DMS153 treated with DMSO at 0.1 percent for 48 hours (cell line): ENCODE measurements around the gene PTPRCAP.
A peak's percentile ranks its signal among the peaks of the same experiment; 100 is the strongest.

Source experiments
- DNase-seq: peaks from one replicate; lab custom pipeline; 2025; ENCODE audit not compliant: unreplicated experiment; lab: John Stamatoyannopoulos, UW

Gene PTPRCAP

DNA sequence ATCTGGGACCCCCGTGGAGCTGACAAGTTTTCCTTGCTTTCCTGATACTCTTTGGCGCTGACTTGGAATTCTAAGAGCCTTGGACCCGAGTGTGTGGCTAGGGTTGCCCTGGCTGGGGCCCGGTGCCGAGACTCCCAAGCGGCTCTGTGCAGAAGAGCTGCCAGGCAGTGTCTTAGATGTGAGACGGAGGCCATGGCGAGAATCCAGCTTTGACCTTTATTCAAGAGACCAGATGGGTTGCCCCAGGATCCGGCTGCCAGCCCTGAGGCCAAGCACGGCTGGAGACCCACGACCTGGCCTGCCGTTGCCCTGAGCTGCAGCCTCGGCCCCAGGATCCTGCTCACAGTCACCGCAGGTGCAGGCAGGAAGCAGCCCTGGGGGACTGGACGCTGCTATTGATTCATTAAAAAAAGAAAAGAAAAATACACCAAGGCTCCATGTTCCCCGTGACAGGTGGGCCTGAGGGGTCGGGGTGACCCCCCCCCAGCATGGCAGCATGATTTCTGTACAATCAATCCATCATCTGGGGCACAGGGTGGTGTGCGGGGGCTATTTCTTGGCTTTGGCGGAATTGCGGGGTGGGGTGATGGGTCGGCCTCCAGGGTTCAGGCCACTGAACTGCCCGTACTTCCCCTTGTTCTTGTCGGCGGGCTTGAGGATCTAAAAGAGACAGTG lies 39.4 kb downstream of the PTPRCAP start:
- no peak for DNase-seq

- no peak for DNase-seq
Observed at GRCh38 chr11:67397536-67397935, 39.9 kb downstream of the PTPRCAP start.

- no peak for DNase-seq
Observed at GRCh38 chr11:67396587-67397389, 40.7 kb downstream of the PTPRCAP start.

GRCh38 chr11:67396259-67396581 lies 41.3 kb downstream of the PTPRCAP start:
- DNase-seq = no peak

GRCh38 chr11:67395555-67396258 lies 41.8 kb downstream of the PTPRCAP start:
- DNase-seq = no peak

- DNase-seq = no peak
Observed at GRCh38 chr11:67393990-67394389, 43.5 kb downstream of the PTPRCAP start.

DNA sequence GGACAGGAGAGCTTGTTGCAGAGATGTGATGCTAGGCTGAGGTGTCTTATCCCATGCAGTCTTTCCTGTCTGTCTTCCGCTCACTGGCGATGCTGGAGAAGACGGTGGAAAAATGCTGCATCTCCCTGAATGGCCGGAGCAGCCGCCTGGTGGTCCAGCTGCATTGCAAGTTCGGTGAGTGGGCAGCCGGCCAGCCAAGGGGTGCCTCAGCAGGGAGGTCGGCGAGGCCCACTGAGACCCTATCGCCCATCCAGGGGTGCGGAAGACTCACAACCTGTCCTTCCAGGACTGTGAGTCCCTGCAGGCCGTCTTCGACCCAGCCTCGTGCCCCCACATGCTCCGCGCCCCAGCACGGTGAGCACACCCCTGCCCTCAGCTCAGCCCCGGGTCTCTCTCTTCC lies 44.0 kb downstream of the PTPRCAP start:
- DNase-seq = no peak

- no peak for DNase-seq
Observed at GRCh38 chr11:67392183-67392715, 45.2 kb downstream of the PTPRCAP start.

DNA sequence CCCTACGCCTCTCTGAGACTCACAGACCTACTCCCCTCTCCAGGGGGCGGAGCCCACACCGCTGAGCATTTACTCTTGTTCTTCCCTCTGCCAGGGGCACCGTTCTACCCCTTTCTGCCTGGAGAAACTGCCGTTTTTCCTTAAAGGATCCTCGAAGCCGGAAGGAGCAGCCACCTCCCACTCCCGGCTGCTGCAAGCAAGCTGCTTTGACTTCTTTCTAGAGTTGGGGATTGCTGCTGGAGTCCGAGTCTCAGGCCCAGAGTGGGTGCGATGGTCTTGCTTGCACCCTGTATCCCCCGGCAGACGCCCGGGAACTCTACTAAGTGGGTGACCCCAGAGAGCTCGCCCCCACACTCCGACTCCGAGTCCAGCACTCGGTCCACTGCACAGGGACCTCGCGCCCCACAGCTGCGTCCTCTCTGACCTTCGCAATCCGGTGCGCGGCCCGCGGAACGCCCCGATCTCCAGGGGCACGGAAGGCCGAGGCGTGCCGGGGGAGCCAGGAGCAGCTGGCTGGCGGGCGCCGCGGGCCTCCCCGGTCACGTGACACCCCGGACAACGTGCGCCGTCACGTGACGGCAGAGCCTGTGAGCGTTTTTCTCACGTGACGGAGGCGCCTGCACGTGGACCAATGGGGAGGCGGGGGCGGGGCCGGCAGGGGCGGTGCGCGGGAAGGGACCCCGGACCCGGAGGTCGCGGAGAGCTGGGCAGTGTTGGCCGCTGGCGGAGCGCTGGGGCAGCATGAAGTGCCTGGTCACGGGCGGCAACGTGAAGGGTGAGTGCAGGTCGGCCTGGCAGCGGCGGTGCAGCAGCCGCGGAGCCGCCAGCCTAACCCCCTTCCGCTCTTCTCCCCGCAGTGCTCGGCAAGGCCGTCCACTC lies 45.9 kb downstream of the PTPRCAP start, which contains the start of gene RAD9A:
RAD9A (plus strand) TSS at position 683 of the 879 bp plus-strand sequence; CDS start at position 742, 59 bp downstream.
- peak; percentile 82 for DNase-seq

GRCh38 chr11:67390947-67391303 lies 46.6 kb downstream of the PTPRCAP start:
- DNase-seq = no peak

DNA sequence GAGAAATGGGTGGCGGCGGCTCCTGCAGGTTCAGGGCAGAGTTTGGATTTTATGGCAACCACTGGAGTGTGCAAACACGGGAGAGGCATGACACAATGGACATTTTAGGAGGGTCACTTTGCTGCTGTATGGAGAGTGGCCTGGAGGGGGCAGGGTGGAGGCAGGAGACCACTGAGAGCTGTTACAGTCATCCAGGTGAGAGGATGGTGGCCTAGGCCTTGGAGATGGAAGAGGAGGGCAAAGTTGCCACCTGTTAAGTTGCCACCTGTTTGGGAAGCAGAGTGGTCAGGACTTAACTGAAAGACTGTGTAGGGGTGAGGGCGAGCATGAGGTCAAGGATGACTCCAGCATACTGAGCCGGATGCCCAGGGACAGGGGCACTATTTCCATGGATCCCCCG lies 48.0 kb downstream of the PTPRCAP start:
- DNase-seq = peak; percentile 18

- DNase-seq = no peak
Observed at GRCh38 chr11:67387518-67387917, 50.0 kb downstream of the PTPRCAP start.

DNA sequence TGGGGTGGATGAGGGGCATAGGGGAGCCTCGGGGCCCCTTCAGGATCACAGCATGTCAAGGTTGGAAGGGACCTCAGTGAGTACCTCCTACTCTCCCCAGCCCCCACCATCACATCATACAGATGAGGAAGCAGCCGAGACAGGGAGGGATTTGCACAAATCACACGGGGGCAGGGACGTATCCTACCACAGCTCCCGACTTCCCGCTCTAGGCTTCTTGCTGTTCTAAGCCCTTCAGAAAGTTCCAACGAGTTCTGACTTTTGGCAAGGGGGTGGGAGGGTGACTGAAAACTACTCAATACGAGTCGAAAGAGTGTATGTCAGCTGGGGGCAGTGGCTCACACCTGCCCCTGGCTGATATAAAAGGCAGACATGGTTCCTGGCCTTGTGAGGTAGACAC lies 50.4 kb downstream of the PTPRCAP start:
- no peak for DNase-seq
